ENCODE data around the gene DUSP19. TPM values are rescaled to one million over a fixed set of nuclear protein-coding genes. Genes with fewer than 3 reads are reported as not detected.

The DUSP19 gene
- total RNA-seq, 1 donor from 2014 or later = 1.7 TPM

DNA sequence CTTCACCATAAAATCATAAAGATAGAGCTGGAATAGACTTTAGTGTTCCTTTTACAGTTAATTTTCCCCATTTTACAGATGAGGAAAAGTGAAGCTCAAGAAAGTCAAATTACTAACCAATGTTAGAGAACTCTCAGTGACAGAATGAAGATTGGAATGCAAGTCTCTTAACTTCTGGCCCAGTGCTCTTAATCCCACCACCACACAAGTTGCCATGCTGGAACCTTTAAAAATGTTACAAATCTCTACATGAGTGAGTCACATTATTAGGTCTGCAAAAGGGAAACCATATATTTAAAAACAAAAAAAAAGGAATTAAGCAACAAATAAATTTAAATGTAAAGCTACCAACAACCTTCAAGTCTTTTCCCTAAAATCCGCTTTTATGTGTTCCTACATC is 43.7 kb upstream of the DUSP19 start:
- H3K27me3 ChIP-seq = no peaks in the 10 kb centered on the region
- H3K4me1 ChIP-seq = peaks cover 73% of the 10 kb centered on the region
- no peaks in the 10 kb centered on the region for H3K9me3 ChIP-seq
- DNase-seq (ENCODE audit: extremely low spot score in 2 of 2) = no peak
- intact Hi-C loops (cut with DNase I) = loop anchor here (5.0 kb wide), 1 partner anchor 87 kb away; the partner anchor contains the start of gene NUP35
- TF ChIP-seq POLR2AphosphoS5 (IDR thresholded peaks at IDR 0.05; ENCODE audit: insufficient read depth in 1 of 2, low read depth in 1 of 2) (no peak), POLR2A (IDR thresholded peaks at IDR 0.05) (no peak)
- TF ChIP-seq, protein P1, sequence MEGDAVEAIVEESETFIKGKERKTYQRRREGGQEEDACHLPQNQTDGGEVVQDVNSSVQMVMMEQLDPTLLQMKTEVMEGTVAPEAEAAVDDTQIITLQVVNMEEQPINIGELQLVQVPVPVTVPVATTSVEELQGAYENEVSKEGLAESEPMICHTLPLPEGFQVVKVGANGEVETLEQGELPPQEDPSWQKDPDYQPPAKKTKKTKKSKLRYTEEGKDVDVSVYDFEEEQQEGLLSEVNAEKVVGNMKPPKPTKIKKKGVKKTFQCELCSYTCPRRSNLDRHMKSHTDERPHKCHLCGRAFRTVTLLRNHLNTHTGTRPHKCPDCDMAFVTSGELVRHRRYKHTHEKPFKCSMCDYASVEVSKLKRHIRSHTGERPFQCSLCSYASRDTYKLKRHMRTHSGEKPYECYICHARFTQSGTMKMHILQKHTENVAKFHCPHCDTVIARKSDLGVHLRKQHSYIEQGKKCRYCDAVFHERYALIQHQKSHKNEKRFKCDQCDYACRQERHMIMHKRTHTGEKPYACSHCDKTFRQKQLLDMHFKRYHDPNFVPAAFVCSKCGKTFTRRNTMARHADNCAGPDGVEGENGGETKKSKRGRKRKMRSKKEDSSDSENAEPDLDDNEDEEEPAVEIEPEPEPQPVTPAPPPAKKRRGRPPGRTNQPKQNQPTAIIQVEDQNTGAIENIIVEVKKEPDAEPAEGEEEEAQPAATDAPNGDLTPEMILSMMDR (IDR thresholded peaks at IDR 0.05) = no peak
- H3K36me3 ChIP-seq = no peaks in the 10 kb centered on the region
- peak overlapping the region; percentile 99 for H3K27ac ChIP-seq
- H3K4me3 ChIP-seq = no peak overlapping the region

GRCh38 chr2:183035298-183035953 is 43.1 kb upstream of the DUSP19 start:
- no peak for DNase-seq (ENCODE audit: extremely low spot score in 2 of 2)
- Histone ChIP-seq H3K4me3 (peak overlapping the region in 1 of 2 donors; percentile 88), H3K27me3 (no peaks in the 10 kb centered on the region), H3K9me3 (no peaks in the 10 kb centered on the region), H3K4me1 (peaks cover 67% of the 10 kb centered on the region), H3K27ac (peak overlapping the region; percentile 99), H3K36me3 (no peaks in the 10 kb centered on the region)
- TF ChIP-seq POLR2AphosphoS5 (IDR thresholded peaks at IDR 0.05; ENCODE audit: insufficient read depth in 1 of 2, low read depth in 1 of 2) = no peak
- TF ChIP-seq, protein P1 (IDR thresholded peaks at IDR 0.05) = no peak
- TF ChIP-seq POLR2A (IDR thresholded peaks at IDR 0.05) = no peak
- intact Hi-C loops (cut with DNase I) = loop anchor here (5.0 kb wide), 1 partner anchor 87 kb away; the partner anchor contains the start of gene NUP35

- H3K27me3 ChIP-seq = no peaks in the 10 kb centered on the region
- TF ChIP-seq POLR2A (IDR thresholded peaks at IDR 0.05) (no peak), POLR2AphosphoS5 (IDR thresholded peaks at IDR 0.05; ENCODE audit: insufficient read depth in 1 of 2, low read depth in 1 of 2) (no peak)
- TF ChIP-seq, protein P1 (IDR thresholded peaks at IDR 0.05) = no peak
- H3K27ac ChIP-seq = peak overlapping the region; percentile 99
- no peak for DNase-seq (ENCODE audit: extremely low spot score in 2 of 2)
- intact Hi-C loops (cut with DNase I) = loop anchor here (5.0 kb wide), 1 partner anchor 86 kb away; the partner anchor contains the start of gene NUP35
- H3K4me3 ChIP-seq = peak overlapping the region; percentile 14 to 88
- no peaks in the 10 kb centered on the region for H3K9me3 ChIP-seq
- no peaks in the 10 kb centered on the region for H3K36me3 ChIP-seq
- peaks cover 60% of the 10 kb centered on the region for H3K4me1 ChIP-seq
Measured at GRCh38 chr2:183035954-183036669, 42.4 kb upstream of the DUSP19 start.

DNA sequence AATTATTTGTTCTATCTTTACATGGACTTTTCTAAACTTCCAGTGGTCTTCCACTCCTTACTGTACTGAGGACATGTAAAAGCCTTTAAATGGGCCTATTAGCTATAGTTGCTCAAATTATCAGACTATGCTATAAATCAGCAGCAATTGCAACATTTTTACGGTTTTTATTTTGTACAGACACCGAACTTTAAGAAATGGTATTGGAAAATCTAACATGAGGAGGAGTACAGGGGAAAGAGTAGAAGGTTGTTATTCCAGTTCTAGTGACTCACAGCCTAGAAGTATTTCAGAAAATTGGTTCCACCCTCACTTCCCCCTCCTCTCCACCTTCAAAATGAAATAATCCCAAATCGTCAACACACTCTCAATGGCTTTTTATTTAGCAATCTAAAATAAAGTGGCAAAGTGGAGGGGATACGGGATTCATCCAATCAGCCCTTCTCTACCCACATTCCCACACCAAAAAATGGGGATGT is 41.4 kb upstream of the DUSP19 start:
- H3K27ac ChIP-seq = peak overlapping the region; percentile 99
- no peaks in the 10 kb centered on the region for H3K27me3 ChIP-seq
- H3K9me3 ChIP-seq = no peaks in the 10 kb centered on the region
- H3K4me1 ChIP-seq = peaks cover 50% of the 10 kb centered on the region
- peak in 1 of 2 donors; percentile 38 for TF ChIP-seq POLR2AphosphoS5 (IDR thresholded peaks at IDR 0.05; ENCODE audit: insufficient read depth in 1 of 2, low read depth in 1 of 2)
- TF ChIP-seq, protein P1 (IDR thresholded peaks at IDR 0.05) = no peak
- DNase-seq (ENCODE audit: extremely low spot score in 2 of 2) = no peak
- intact Hi-C loops (cut with DNase I) = loop anchor here (5.0 kb wide), 1 partner anchor 85 kb away; the partner anchor contains the start of gene NUP35
- peak overlapping the region; percentile 88 to 92 for H3K4me3 ChIP-seq
- no peaks in the 10 kb centered on the region for H3K36me3 ChIP-seq
